Liver (tissue), 9 donors: Measurements from ENCODE around the gene HTD2. TPM values are rescaled to one million over a fixed set of nuclear protein-coding genes. Genes with fewer than 3 reads are reported as not detected.

Source experiments
- DNase-seq: peaks from one replicate; pipeline ENCODE4 v3.0.0-alpha.2; 2017; ENCODE audit warnings: low spot score
- H3K27ac ChIP-seq, 2 donors: one replicate each; pipeline ENCODE4 v1.7.0; 2013; ENCODE audit warnings: inconsistent platforms in 2 of 2, low read length in 2 of 2, control low read depth in 1 of 2, low read depth in 1 of 2, mild to moderate bottlenecking in 1 of 2
- H3K27me3 ChIP-seq, 4 donors: one replicate each; pipeline versions ENCODE4 v1.6.1 to v1.7.0; 2013; ENCODE audit warnings: low read length in 3 of 4, inconsistent platforms in 1 of 4, mild to moderate bottlenecking in 1 of 4, moderate library complexity in 1 of 4; ENCODE audit not compliant: control insufficient read depth in 4 of 4, insufficient read depth in 4 of 4
- H3K36me3 ChIP-seq, 4 donors: one replicate each; pipeline versions ENCODE4 v1.6.1 to v1.7.0; 2013; ENCODE audit warnings: low read length in 3 of 4, mild to moderate bottlenecking in 3 of 4, low read depth in 1 of 4, moderate library complexity in 1 of 4; ENCODE audit not compliant: control insufficient read depth in 4 of 4, insufficient read depth in 3 of 4
- H3K4me1 ChIP-seq, 4 donors: one replicate each; pipeline versions ENCODE4 v1.6.1 to v1.7.0; 2013; ENCODE audit warnings: low read length in 3 of 4, mild to moderate bottlenecking in 3 of 4, moderate library complexity in 1 of 4; ENCODE audit not compliant: control insufficient read depth in 4 of 4, insufficient read depth in 4 of 4
- H3K4me3 ChIP-seq, 3 donors: one replicate each; pipeline versions ENCODE4 v1.6.1 to v1.7.0; 2013; ENCODE audit warnings: low read length in 3 of 3, control low read depth in 1 of 3, low read depth in 1 of 3, mild to moderate bottlenecking in 1 of 3
- H3K9ac ChIP-seq, 2 donors: one replicate each; pipeline ENCODE4 v1.7.0; 2013; ENCODE audit warnings: low read length in 2 of 2, mild to moderate bottlenecking in 2 of 2, moderate library complexity in 2 of 2, control low read depth in 1 of 2, low read depth in 1 of 2
- H3K9me3 ChIP-seq, 4 donors: one replicate each; pipeline versions ENCODE4 v1.6.1 to v1.7.0; 2013; ENCODE audit warnings: low read length in 3 of 4; ENCODE audit not compliant: control insufficient read depth in 4 of 4
- EGR1 ChIP-seq, 2 donors: IDR thresholded peaks; 2 replicates each; pipeline ENCODE4 v1.6.1; 2016 to 2018; ENCODE audit warnings: antibody characterized with exemption in 2 of 2, low read depth in 2 of 2
- FOXA1 ChIP-seq: IDR thresholded peaks from 2 replicates; pipeline ENCODE4 v1.6.1; 2016; ENCODE audit warnings: antibody characterized with exemption
- FOXA2 ChIP-seq: IDR thresholded peaks from 2 replicates; pipeline ENCODE4 v1.6.1; 2016; ENCODE audit warnings: antibody characterized with exemption
- GABPA ChIP-seq, 2 donors: IDR thresholded peaks in 1 of 2; conservative IDR thresholded peaks in 1 of 2; 2 replicates each; pipeline ENCODE4 v1.6.1; 2016; ENCODE audit warnings: antibody characterized with exemption in 2 of 2, mild to moderate bottlenecking in 1 of 2, moderate library complexity in 1 of 2
- HNF4A ChIP-seq, 2 donors: conservative IDR thresholded peaks; 2 replicates each; pipeline ENCODE4 v1.6.1; 2016; ENCODE audit warnings: antibody characterized with exemption in 2 of 2, mild to moderate bottlenecking in 2 of 2
- HNF4G ChIP-seq: IDR thresholded peaks from 2 replicates; pipeline ENCODE4 v1.6.1; 2016; ENCODE audit warnings: antibody characterized with exemption
- JUND ChIP-seq, 2 donors: IDR thresholded peaks; 2 replicates each; pipeline ENCODE4 v1.6.1; 2016; ENCODE audit warnings: antibody characterized with exemption in 2 of 2
- NR2F2 ChIP-seq: IDR thresholded peaks from 2 replicates; pipeline ENCODE4 v1.6.1; 2016; ENCODE audit warnings: antibody characterized with exemption
- RAD21 ChIP-seq, 2 donors: IDR thresholded peaks; 2 replicates each; pipeline ENCODE4 v1.6.1; 2016; ENCODE audit warnings: antibody characterized with exemption in 2 of 2, mild to moderate bottlenecking in 2 of 2
- RXRA ChIP-seq, 2 donors: IDR thresholded peaks; 2 replicates each; pipeline ENCODE4 v1.6.1; 2017 to 2018; ENCODE audit warnings: antibody characterized with exemption in 2 of 2, mild to moderate bottlenecking in 1 of 2
- SP1 ChIP-seq: IDR thresholded peaks from 2 replicates; pipeline ENCODE4 v1.6.1; 2018; ENCODE audit warnings: antibody characterized with exemption, mild to moderate bottlenecking
- YY1 ChIP-seq: IDR thresholded peaks from 2 replicates; pipeline ENCODE4 v1.6.1; 2016; ENCODE audit warnings: antibody characterized with exemption, mild to moderate bottlenecking
- WGBS: extraction: QIAGEN DNeasy Blood & Tissue Kit; methylation state at CpG from one replicate; pipeline ENCODE4 v1.1.7; 2013; 5-methylcytosine and 5-hydroxymethylcytosine counted together
- polyA plus RNA-seq, 2 donors: library from polyadenylated mRNA; stranded (reverse) in 1 of 2; unstranded in 1 of 2; fragments of 200-250 nt in 1 of 2; fragments of >200 nt in 1 of 2; fragmentation: Nextera tagmentation in 1 of 2; extraction: Ambion mirVana in 1 of 2; gene quantifications; one replicate each; pipeline versions ENCODE4 v1.2.1 to v1.2.3, GENCODE V29; 2013 to 2015
- total RNA-seq, 2 donors: library from RNA; depleted of rRNA; stranded (reverse); fragments of >200 nt; gene quantifications; one replicate each; pipeline ENCODE4 v1.2.3, GENCODE V29; 2014
- TF ChIP-seq, protein P1 (sequence below): fragments of 150-350 bp; IDR thresholded peaks from 2 replicates; pipeline ENCODE4 v1.5.1; 2017; ENCODE audit warnings: improper control_type of control experiment, low read depth, low read length; ENCODE audit not compliant: missing input control
- TF ChIP-seq, protein P2 (sequence below): IDR thresholded peaks from 2 replicates; pipeline ENCODE4 v1.6.1; 2016; ENCODE audit warnings: antibody characterized with exemption, mild to moderate bottlenecking
- TF ChIP-seq, protein P3 (sequence below): IDR thresholded peaks from 2 replicates; pipeline ENCODE4 v1.6.1; 2016; ENCODE audit warnings: antibody characterized with exemption
- TF ChIP-seq, protein P4 (sequence below): IDR thresholded peaks from 2 replicates; pipeline ENCODE4 v1.6.1; 2016; ENCODE audit warnings: antibody characterized with exemption
- TF ChIP-seq, protein P5 (sequence below): IDR thresholded peaks from 2 replicates; pipeline ENCODE4 v1.6.1; 2016; ENCODE audit warnings: antibody characterized with exemption
- donor health status: healthy.
- donor health status: healthy.
- donor health status: healthy.
- donor health status: healthy.
- donor health status: healthy.

HTD2 gene
- total and polyA plus RNA-seq, 4 donors: 6.6 to 14.8 (median 11.0) TPM

DNA sequence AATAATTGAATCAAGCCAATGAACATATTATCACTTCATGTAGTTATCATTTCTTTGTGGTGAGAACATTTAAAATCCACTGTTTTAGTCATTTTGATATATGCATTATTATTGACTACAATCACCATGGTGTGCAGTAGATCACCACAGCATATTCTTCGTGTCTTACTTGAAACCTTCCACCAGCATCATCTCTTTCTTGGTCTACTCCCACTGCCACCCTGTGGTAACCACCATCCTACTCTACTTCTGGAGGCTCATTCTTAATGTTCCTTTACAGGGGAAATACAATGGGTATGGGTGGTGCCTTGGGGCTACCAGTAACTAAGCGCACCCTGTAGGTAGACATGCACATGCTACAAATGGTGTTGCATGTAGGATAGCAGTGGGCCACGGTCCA is 51.8 kb downstream of the HTD2 start:
- no peak for DNase-seq
- H3K36me3 ChIP-seq: no peaks in the 10 kb centered on the region
- no peaks in the 10 kb centered on the region for H3K4me1 ChIP-seq
- H3K9me3 ChIP-seq: no peaks in the 10 kb centered on the region
- H3K27me3 ChIP-seq: no peaks in the 10 kb centered on the region
- H3K4me3 ChIP-seq: no peak overlapping the region
- H3K9ac ChIP-seq: no peak overlapping the region
- 97% methylated on average over 3 of the region's 3 CpGs for WGBS
- no peak overlapping the region for H3K27ac ChIP-seq
- TF ChIP-seq GABPA (IDR thresholded peaks at IDR 0.05 in 1 of 2, conservative IDR thresholded peaks at IDR 0.05 in 1 of 2): no peak
- TF ChIP-seq RAD21 (IDR thresholded peaks at IDR 0.05): no peak
- TF ChIP-seq, protein P1, sequence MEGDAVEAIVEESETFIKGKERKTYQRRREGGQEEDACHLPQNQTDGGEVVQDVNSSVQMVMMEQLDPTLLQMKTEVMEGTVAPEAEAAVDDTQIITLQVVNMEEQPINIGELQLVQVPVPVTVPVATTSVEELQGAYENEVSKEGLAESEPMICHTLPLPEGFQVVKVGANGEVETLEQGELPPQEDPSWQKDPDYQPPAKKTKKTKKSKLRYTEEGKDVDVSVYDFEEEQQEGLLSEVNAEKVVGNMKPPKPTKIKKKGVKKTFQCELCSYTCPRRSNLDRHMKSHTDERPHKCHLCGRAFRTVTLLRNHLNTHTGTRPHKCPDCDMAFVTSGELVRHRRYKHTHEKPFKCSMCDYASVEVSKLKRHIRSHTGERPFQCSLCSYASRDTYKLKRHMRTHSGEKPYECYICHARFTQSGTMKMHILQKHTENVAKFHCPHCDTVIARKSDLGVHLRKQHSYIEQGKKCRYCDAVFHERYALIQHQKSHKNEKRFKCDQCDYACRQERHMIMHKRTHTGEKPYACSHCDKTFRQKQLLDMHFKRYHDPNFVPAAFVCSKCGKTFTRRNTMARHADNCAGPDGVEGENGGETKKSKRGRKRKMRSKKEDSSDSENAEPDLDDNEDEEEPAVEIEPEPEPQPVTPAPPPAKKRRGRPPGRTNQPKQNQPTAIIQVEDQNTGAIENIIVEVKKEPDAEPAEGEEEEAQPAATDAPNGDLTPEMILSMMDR: no peak
- no peak for TF ChIP-seq SP1
- TF ChIP-seq YY1: no peak
- TF ChIP-seq, protein P2, sequence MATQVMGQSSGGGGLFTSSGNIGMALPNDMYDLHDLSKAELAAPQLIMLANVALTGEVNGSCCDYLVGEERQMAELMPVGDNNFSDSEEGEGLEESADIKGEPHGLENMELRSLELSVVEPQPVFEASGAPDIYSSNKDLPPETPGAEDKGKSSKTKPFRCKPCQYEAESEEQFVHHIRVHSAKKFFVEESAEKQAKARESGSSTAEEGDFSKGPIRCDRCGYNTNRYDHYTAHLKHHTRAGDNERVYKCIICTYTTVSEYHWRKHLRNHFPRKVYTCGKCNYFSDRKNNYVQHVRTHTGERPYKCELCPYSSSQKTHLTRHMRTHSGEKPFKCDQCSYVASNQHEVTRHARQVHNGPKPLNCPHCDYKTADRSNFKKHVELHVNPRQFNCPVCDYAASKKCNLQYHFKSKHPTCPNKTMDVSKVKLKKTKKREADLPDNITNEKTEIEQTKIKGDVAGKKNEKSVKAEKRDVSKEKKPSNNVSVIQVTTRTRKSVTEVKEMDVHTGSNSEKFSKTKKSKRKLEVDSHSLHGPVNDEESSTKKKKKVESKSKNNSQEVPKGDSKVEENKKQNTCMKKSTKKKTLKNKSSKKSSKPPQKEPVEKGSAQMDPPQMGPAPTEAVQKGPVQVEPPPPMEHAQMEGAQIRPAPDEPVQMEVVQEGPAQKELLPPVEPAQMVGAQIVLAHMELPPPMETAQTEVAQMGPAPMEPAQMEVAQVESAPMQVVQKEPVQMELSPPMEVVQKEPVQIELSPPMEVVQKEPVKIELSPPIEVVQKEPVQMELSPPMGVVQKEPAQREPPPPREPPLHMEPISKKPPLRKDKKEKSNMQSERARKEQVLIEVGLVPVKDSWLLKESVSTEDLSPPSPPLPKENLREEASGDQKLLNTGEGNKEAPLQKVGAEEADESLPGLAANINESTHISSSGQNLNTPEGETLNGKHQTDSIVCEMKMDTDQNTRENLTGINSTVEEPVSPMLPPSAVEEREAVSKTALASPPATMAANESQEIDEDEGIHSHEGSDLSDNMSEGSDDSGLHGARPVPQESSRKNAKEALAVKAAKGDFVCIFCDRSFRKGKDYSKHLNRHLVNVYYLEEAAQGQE: no peak
- no peak for TF ChIP-seq RXRA (IDR thresholded peaks at IDR 0.05)
- no peak for TF ChIP-seq JUND (IDR thresholded peaks at IDR 0.05)
- TF ChIP-seq, protein P3, sequence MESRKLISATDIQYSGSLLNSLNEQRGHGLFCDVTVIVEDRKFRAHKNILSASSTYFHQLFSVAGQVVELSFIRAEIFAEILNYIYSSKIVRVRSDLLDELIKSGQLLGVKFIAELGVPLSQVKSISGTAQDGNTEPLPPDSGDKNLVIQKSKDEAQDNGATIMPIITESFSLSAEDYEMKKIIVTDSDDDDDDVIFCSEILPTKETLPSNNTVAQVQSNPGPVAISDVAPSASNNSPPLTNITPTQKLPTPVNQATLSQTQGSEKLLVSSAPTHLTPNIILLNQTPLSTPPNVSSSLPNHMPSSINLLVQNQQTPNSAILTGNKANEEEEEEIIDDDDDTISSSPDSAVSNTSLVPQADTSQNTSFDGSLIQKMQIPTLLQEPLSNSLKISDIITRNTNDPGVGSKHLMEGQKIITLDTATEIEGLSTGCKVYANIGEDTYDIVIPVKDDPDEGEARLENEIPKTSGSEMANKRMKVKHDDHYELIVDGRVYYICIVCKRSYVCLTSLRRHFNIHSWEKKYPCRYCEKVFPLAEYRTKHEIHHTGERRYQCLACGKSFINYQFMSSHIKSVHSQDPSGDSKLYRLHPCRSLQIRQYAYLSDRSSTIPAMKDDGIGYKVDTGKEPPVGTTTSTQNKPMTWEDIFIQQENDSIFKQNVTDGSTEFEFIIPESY: no peak
- TF ChIP-seq FOXA1: no peak
- no peak for TF ChIP-seq EGR1 (IDR thresholded peaks at IDR 0.05; ENCODE audit: low read depth in 2 of 2)
- TF ChIP-seq, protein P4, sequence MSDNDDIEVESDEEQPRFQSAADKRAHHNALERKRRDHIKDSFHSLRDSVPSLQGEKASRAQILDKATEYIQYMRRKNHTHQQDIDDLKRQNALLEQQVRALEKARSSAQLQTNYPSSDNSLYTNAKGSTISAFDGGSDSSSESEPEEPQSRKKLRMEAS: no peak
- TF ChIP-seq NR2F2: no peak

DNA sequence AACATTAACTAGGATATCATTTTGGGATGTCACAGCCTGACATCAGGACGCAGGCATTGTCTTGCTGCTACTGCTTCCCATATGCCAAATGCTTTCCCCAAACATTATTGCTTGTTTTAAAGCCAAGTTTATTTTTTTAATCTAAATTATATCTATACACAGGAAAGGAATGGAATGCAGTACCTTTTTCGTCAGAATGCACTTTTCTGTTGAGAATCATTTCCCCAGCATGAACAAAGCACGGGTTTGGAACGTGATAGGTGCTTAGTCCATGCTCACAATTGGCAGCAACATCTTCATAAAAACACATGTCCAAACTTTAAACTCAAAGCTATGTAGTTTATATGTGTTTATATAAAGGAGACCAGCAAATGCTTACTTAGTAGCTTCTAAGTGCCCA is 52.5 kb downstream of the HTD2 start:
- WGBS: 91% methylated on average over 4 of the region's 4 CpGs
- no peaks in the 10 kb centered on the region for H3K36me3 ChIP-seq
- H3K9me3 ChIP-seq: no peaks in the 10 kb centered on the region
- DNase-seq: no peak
- no peak overlapping the region for H3K9ac ChIP-seq
- no peak overlapping the region for H3K4me3 ChIP-seq
- no peak overlapping the region for H3K27ac ChIP-seq
- H3K4me1 ChIP-seq: no peaks in the 10 kb centered on the region
- no peaks in the 10 kb centered on the region for H3K27me3 ChIP-seq
- TF ChIP-seq HNF4G (no peak), RXRA (IDR thresholded peaks at IDR 0.05) (no peak), SP1 (no peak), JUND (IDR thresholded peaks at IDR 0.05) (no peak), GABPA (IDR thresholded peaks at IDR 0.05 in 1 of 2, conservative IDR thresholded peaks at IDR 0.05 in 1 of 2) (no peak), FOXA2 (no peak), HNF4A (conservative IDR thresholded peaks at IDR 0.05) (no peak), NR2F2 (no peak)
- TF ChIP-seq, protein P3: no peak
- TF ChIP-seq, protein P5, sequence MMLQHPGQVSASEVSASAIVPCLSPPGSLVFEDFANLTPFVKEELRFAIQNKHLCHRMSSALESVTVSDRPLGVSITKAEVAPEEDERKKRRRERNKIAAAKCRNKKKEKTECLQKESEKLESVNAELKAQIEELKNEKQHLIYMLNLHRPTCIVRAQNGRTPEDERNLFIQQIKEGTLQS: no peak
- TF ChIP-seq, protein P2: no peak
